Heart right ventricle (tissue), 16 donors: ENCODE data around the gene SGTA. TPM values are rescaled to one million over a fixed set of nuclear protein-coding genes. Genes with fewer than 3 reads are reported as not detected.
A peak's percentile ranks its signal among the peaks of the same experiment; 100 is the strongest.

ENCODE experiments used
- ATAC-seq, 8 donors: fragments of 200-7000 bp; cut with Tn5 transposase; one replicate each; pipeline ENCODE4 v1.9.1; 2020; ENCODE audit warnings: mild to moderate bottlenecking in 8 of 8, moderate library complexity in 8 of 8, moderate number of reproducible peaks in 1 of 8
- DNase-seq, 2 donors: peaks; one replicate each; pipeline ENCODE4 v3.0.0-alpha.2; 2020
- H3K27ac ChIP-seq, 10 donors: fragments of 200-600 bp; sonication (generic) in 2 of 10; one replicate each; pipeline versions ENCODE4 v1.5.0 to v1.8.0; 2020 to 2022; ENCODE audit warnings: mild to moderate bottlenecking in 3 of 10
- H3K27me3 ChIP-seq, 7 donors: fragments of 200-600 bp; one replicate each; pipeline ENCODE4 v1.8.0; 2021 to 2022; ENCODE audit warnings: mild to moderate bottlenecking in 2 of 7
- H3K36me3 ChIP-seq, 9 donors: fragments of 200-600 bp; sonication (generic) in 1 of 9; one replicate each; pipeline versions ENCODE4 v1.5.0 to v1.8.0; 2020 to 2022; ENCODE audit warnings: mild to moderate bottlenecking in 2 of 9
- H3K4me1 ChIP-seq, 9 donors: fragments of 200-600 bp; sonication (generic) in 1 of 9; one replicate each; pipeline versions ENCODE4 v1.5.0 to v1.8.0; 2020 to 2022; ENCODE audit warnings: mild to moderate bottlenecking in 4 of 9
- H3K4me3 ChIP-seq, 10 donors: fragments of 200-600 bp; sonication (generic) in 2 of 10; one replicate each; pipeline versions ENCODE4 v1.5.0 to v1.8.0; 2020 to 2022; ENCODE audit warnings: mild to moderate bottlenecking in 7 of 10, moderate library complexity in 2 of 10
- H3K9me3 ChIP-seq, 11 donors: fragments of 200-600 bp in 10 of 11; sonication (generic) in 2 of 11; one replicate each; pipeline versions ENCODE4 v1.5.0 to v1.8.0; 2013 to 2022; ENCODE audit warnings: mild to moderate bottlenecking in 2 of 11, control low read depth in 1 of 11, moderate library complexity in 1 of 11
- WGBS, 2 donors: extraction: QIAGEN DNeasy Blood & Tissue Kit; methylation state at CpG; one replicate each; pipeline ENCODE4 v1.1.7; 2013; ENCODE audit warnings: inconsistent platforms in 1 of 2; 5-methylcytosine and 5-hydroxymethylcytosine counted together
- intact Hi-C, 10 donors: fragments of 100-400 bp; cut with DNase I; formaldehyde crosslinking; loops; one replicate each; pipeline versions ENCODE4 v1.11.1 to v1.14.2; 2022
- polyA plus RNA-seq, 2 donors: library from polyadenylated mRNA; stranded (reverse); fragments of 200-250 nt; gene quantifications; one replicate each; pipeline ENCODE4 v1.2.3, GENCODE V29; 2013
- total RNA-seq, 10 donors: library from RNA; stranded (reverse); fragmentation: NEBNext Ultra II Directional in 3 of 10; extraction: Animal tissue kit (Norgen Biotek cat#: 25700) in 3 of 10; gene quantifications; one replicate each; pipeline versions ENCODE4 v1.2.1 to v1.2.4, GENCODE V29; 2021 to 2023
- TF ChIP-seq, protein P1 (sequence below), 9 donors: fragments of 200-600 bp; sonication (generic) in 2 of 9; IDR thresholded peaks; one replicate each; pipeline versions ENCODE4 v1.5.0 to v1.8.0; 2021 to 2022; ENCODE audit warnings: antibody characterized with exemption in 9 of 9, mild to moderate bottlenecking in 5 of 9, moderate library complexity in 1 of 9
- donor health status: Arrhythmogenic right ventricular cardiomyopathy.
- donor health status: ischemic (EF 13 %, LVEDD 7.1; RV severe dilation, severe dysfunction).
- donor health status: healthy with polysubstance abuse.
- donor health status: DM: no; HTN: yes; CAD: no.
- donor health status: DM: no; HTN: no; CAD: no.
- donor health status: ischemic (EF 25% LVEDD 6.9; RV normal size, moderate dysfunction).
- donor health status: ischemic (EF 25% LVEDD 5.7; RV mildly dilated, moderate dysfunction).
- donor health status: healthy.
- donor health status: DM: yes; HTN: yes; CAD: no.
- donor health status: Ischemic cardiomyopathy.
- donor health status: ischemic (EF 35%, LVEDD 5.7; RV mildly dilated, moderate dysfunction).
- donor health status: nonischemic (EF 11% LVEDD 7.7; RV severe dilation, severe dysfunction).
- donor health status: DM: yes; HTN: yes; CAD: no.
- donor health status: PGD.
- donor health status: ischemic (EF 29% LVEDD 5.4; RV normal size, mild dysfunction).
- donor health status: nonischemic (EF 23%, LVEDD 6.1; RV moderate dilation, normal function).

The SGTA gene
- total and polyA plus RNA-seq, 12 donors = 52.6 to 102 (median 66.2) TPM

DNA sequence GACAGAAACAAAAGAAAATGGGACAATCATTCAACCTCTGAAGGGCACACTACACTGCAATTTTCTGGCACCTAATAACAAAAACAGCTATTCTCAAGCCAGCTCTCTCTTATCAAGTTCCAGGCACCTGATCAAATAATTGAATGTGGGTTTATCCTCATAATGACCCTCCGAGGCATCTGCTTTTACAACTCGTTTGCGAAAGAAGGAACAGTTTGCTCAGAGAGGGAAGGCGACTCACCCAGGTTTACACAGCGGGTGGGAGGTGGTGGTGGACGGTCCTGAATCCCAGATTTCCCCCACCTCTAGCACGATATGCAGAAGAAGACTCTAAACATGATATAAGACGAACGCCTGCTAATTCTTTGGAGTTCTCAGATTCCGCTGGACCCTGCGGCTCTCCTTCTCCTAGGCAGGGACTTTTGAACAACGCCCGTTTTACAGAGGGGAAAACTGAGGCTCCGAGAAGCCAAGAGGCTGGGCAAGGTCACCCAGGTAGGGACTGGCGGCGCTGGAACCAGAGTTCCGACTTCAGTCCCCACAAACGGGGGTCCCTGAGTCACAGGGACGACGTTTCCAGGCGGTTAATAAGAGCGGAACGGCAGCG, 641 bp downstream of the SGTA start:
- H3K27ac ChIP-seq = peak overlapping the region; percentile 68 to 100 (median 96)
- TF ChIP-seq, protein P1, sequence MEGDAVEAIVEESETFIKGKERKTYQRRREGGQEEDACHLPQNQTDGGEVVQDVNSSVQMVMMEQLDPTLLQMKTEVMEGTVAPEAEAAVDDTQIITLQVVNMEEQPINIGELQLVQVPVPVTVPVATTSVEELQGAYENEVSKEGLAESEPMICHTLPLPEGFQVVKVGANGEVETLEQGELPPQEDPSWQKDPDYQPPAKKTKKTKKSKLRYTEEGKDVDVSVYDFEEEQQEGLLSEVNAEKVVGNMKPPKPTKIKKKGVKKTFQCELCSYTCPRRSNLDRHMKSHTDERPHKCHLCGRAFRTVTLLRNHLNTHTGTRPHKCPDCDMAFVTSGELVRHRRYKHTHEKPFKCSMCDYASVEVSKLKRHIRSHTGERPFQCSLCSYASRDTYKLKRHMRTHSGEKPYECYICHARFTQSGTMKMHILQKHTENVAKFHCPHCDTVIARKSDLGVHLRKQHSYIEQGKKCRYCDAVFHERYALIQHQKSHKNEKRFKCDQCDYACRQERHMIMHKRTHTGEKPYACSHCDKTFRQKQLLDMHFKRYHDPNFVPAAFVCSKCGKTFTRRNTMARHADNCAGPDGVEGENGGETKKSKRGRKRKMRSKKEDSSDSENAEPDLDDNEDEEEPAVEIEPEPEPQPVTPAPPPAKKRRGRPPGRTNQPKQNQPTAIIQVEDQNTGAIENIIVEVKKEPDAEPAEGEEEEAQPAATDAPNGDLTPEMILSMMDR (IDR thresholded peaks at IDR 0.05) = no peak
- intact Hi-C loops = loop anchor here in 1 of 10 donors (2.0 kb wide), 1 partner anchor 58 kb away; the partner anchor contains the start of gene ZNF555
- no peak for DNase-seq
- no peaks in the 10 kb centered on the region for H3K27me3 ChIP-seq
- WGBS, 2 donors = 2 to 3% methylated on average over 24 of the region's 24 CpGs
- peaks cover 20 to 78% (median 62%) of the 10 kb centered on the region in 9 donors for H3K4me1 ChIP-seq
- H3K4me3 ChIP-seq = peak overlapping the region; percentile 79 to 100 (median 96)
- H3K9me3 ChIP-seq = no peaks in the 10 kb centered on the region
- no peak for ATAC-seq
- H3K36me3 ChIP-seq = peaks cover 0 to 17% (median 0%) of the 10 kb centered on the region in 9 donors

DNA sequence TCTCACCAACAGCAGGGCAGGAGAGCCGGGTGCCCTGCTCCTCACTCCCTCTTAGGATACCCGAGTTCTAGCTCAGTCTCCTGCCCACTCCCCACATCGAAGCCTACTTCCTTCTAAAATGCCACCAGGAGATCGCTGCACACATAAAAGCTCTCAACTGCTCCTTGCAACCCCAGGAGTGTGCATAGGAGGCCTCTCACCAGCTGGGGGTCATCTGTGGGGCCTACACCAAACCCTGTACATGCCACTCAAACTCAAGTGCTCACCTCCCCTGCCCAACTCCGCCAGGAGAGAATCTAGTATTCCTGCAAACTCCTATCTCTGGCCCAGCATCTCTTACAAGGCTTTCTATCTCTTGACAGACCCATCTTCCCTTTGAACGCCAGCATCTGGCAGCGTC, 2.8 kb downstream of the SGTA start:
- Histone ChIP-seq H3K27me3 (no peaks in the 10 kb centered on the region), H3K27ac (peak overlapping the region in 2 of 10 donors; percentile 98 to 99), H3K4me3 (no peak overlapping the region), H3K9me3 (no peaks in the 10 kb centered on the region), H3K36me3 (peaks cover 0 to 25% (median 0%) of the 10 kb centered on the region in 9 donors), H3K4me1 (peaks cover 21 to 89% (median 66%) of the 10 kb centered on the region in 9 donors)
- intact Hi-C loops = no loop called here
- TF ChIP-seq, protein P1 (IDR thresholded peaks at IDR 0.05) = no peak
- no peak for DNase-seq
- 86 to 89% methylated on average over 7 of the region's 7 CpGs for WGBS, 2 donors
- ATAC-seq = no peak

DNA sequence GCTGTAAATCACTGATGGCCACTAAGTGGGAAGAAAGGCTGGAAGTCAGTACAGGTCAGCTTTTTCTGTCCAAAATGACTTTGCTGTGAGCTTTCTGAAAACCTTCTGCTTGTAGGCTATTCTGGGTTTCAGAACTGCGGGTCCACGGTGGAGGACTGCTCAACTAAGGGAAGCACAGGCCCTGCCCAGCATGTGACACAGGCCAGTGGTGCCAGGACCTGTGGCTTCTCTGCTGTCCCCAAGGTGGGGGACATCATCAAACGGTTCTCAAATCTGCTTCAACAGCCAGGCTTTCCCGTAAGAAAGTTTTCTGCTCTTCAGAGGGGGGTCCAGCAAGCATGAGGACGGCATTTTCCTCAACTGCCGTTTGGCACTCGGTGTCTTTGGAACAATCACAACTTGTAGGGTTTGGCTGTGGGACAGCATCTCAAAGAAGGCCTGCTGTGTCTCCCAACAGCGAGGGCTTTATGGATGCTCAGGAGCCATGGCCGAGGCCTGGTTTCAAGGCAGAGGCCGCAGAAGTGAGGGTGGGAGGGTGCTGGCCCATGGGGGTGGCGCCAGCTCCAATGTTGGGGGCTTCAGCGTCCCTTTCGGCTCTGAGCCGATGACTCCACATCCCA, 3.8 kb downstream of the SGTA start:
- no peak overlapping the region for H3K4me3 ChIP-seq
- peak overlapping the region in 5 of 10 donors; percentile 23 to 60 (median 28) for H3K27ac ChIP-seq
- ATAC-seq (no peak), DNase-seq (no peak)
- peaks cover 0 to 25% (median 0%) of the 10 kb centered on the region in 9 donors for H3K36me3 ChIP-seq
- no peaks in the 10 kb centered on the region for H3K27me3 ChIP-seq
- 66% methylated on average over 14 of the region's 14 CpGs for WGBS, 2 donors
- peaks cover 28 to 91% (median 70%) of the 10 kb centered on the region in 9 donors for H3K4me1 ChIP-seq
- TF ChIP-seq, protein P1 (IDR thresholded peaks at IDR 0.05) = no peak
- intact Hi-C loops = no loop called here
- H3K9me3 ChIP-seq = no peaks in the 10 kb centered on the region

DNA sequence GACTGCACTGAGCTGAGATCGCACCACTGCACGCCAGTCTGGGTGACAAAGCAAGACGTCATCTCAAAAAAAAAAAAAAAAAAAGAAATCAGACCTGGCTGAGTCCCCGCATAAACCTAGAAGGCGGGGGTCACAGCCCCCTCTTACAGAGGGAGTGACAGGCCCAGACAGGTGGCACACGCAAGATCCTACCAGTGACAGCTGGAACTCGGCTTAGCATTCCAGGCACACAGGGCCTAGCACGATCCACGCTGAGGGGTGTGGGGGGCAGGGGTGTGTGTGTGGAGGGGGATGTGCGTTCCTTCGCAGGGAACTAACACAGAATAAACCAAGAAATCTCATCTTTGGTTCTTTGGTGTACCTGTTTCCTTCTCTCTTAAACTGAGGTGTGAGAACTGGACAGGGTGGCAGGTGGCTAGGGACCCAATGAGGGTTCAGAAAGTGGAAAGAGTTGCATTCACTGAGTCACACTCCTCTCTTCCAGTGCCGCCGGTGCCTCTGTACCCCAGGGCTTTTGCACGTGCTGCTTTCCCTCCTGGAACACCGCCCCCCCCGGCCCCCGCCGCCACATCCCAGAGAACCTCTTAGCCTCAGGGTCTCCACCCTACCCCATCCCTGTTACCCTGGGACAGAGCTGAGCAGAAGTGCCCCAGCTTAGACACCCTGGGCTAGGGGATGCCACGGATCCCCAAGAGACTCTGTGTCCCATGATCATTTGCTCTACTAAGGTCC, 5.0 kb downstream of the SGTA start:
- Histone ChIP-seq H3K4me1 (peaks cover 28 to 86% (median 74%) of the 10 kb centered on the region in 9 donors), H3K36me3 (peaks cover 0 to 25% (median 0%) of the 10 kb centered on the region in 9 donors), H3K9me3 (no peaks in the 10 kb centered on the region), H3K4me3 (no peak overlapping the region), H3K27me3 (no peaks in the 10 kb centered on the region), H3K27ac (peak overlapping the region in 2 of 10 donors; percentile 8 to 60)
- 85 to 90% methylated on average over 19 of the region's 19 CpGs for WGBS, 2 donors
- TF ChIP-seq, protein P1 (IDR thresholded peaks at IDR 0.05) = no peak
- intact Hi-C loops = no loop called here
- ATAC-seq = no peak
- DNase-seq = no peak
